Measurements from ENCODE around the gene GPR132. TPM values are rescaled to one million over a fixed set of nuclear protein-coding genes. Genes with fewer than 3 reads are reported as not detected.

Gene GPR132
- total and polyA plus RNA-seq, 2 of the 13 experiments (the other 11 are each of a cell fraction or from before 2014, with no cell fraction given) = not detected

DNA sequence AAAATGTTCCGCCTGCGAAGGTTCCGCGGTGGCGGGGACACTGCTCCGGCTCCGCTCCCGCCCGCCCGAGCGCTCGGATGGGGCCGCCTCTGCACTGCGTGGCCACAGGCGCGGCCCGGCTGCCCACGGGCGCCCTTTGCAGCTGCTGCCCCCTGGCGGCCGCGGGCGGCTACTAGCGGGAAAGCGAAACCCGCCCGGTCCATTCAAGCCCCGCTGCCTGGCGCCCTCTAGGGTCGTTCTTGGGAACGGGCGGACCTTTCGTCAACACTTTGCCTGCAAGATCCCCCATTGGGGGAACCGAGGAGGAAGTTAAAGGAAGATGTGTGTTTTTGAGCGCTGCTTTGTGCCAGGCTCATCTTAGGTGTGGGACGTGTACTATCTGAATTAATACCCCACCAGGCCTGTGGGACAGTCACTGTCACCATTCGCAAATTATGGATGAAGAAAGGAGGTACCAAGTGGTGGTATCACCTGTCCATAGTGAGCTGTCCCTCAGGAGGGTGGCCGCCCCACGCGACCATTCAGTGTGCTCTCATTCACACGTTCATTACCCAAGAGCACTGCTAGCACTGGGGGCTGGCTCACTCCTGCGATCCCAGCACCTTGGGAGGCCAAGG, 19.4 kb downstream of the GPR132 start (continued):
- TF ChIP-seq ZNF776 (CRISPR knock-in tag; IDR thresholded peaks at IDR 0.05) (peak; percentile 50; the same call in 1 of the 2 replicates), ELF3 (CRISPR knock-in tag; IDR thresholded peaks at IDR 0.05) (peak; percentile 67), ZFP36L2 (CRISPR knock-in tag; IDR thresholded peaks at IDR 0.05) (no peak), NCOA1 (CRISPR knock-in tag; IDR thresholded peaks at IDR 0.05) (no peak), IRF2 (CRISPR knock-in tag; IDR thresholded peaks at IDR 0.05) (peak; percentile 58; the same call in 1 of the 2 replicates), FOXK1 (CRISPR knock-in tag; IDR thresholded peaks at IDR 0.05; ENCODE audit: borderline replicate concordance, low read depth) (peak; percentile 41; the same call in 1 of the 2 replicates), NFKB2 (CRISPR knock-in tag; IDR thresholded peaks at IDR 0.05; ENCODE audit: borderline replicate concordance) (peak; percentile 55; the same call in 1 of the 2 replicates), ZNF451 (CRISPR knock-in tag; IDR thresholded peaks at IDR 0.05) (0 out of 2 replicates have a peak, but pooled peaks have one; percentile 32), ZNF160 (CRISPR knock-in tag; IDR thresholded peaks at IDR 0.05) (no peak), PITX1 (CRISPR knock-in tag; IDR thresholded peaks at IDR 0.05) (no peak), ZNF768 (CRISPR knock-in tag; IDR thresholded peaks at IDR 0.05) (peak; percentile 71), HDAC2 (CRISPR knock-in tag; IDR thresholded peaks at IDR 0.05) (0 out of 2 replicates have a peak, but pooled peaks have one; percentile 40), ZEB1 (IDR thresholded peaks at IDR 0.05; ENCODE audit: insufficient replicate concordance, low read depth) (no peak), FOXC1 (CRISPR knock-in tag; IDR thresholded peaks at IDR 0.05; ENCODE audit: borderline replicate concordance) (peak; percentile 74; the same call in 1 of the 2 replicates)
- TF ChIP-seq, protein P1, sequence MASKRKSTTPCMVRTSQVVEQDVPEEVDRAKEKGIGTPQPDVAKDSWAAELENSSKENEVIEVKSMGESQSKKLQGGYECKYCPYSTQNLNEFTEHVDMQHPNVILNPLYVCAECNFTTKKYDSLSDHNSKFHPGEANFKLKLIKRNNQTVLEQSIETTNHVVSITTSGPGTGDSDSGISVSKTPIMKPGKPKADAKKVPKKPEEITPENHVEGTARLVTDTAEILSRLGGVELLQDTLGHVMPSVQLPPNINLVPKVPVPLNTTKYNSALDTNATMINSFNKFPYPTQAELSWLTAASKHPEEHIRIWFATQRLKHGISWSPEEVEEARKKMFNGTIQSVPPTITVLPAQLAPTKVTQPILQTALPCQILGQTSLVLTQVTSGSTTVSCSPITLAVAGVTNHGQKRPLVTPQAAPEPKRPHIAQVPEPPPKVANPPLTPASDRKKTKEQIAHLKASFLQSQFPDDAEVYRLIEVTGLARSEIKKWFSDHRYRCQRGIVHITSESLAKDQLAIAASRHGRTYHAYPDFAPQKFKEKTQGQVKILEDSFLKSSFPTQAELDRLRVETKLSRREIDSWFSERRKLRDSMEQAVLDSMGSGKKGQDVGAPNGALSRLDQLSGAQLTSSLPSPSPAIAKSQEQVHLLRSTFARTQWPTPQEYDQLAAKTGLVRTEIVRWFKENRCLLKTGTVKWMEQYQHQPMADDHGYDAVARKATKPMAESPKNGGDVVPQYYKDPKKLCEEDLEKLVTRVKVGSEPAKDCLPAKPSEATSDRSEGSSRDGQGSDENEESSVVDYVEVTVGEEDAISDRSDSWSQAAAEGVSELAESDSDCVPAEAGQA (IDR thresholded peaks at IDR 0.05; ENCODE audit: low read depth) = no peak
- TF ChIP-seq, protein P1 (CRISPR knock-in tag; IDR thresholded peaks at IDR 0.05; ENCODE audit: borderline replicate concordance) = no peak
- TF ChIP-seq, protein P2, sequence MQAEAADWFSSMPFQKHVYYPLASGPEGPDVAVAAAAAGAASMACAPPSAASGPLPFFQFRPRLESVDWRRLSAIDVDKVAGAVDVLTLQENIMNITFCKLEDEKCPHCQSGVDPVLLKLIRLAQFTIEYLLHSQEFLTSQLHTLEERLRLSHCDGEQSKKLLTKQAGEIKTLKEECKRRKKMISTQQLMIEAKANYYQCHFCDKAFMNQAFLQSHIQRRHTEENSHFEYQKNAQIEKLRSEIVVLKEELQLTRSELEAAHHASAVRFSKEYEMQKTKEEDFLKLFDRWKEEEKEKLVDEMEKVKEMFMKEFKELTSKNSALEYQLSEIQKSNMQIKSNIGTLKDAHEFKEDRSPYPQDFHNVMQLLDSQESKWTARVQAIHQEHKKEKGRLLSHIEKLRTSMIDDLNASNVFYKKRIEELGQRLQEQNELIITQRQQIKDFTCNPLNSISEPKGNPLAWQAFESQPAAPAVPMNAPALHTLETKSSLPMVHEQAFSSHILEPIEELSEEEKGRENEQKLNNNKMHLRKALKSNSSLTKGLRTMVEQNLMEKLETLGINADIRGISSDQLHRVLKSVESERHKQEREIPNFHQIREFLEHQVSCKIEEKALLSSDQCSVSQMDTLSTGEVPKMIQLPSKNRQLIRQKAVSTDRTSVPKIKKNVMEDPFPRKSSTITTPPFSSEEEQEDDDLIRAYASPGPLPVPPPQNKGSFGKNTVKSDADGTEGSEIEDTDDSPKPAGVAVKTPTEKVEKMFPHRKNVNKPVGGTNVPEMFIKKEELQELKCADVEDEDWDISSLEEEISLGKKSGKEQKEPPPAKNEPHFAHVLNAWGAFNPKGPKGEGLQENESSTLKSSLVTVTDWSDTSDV (CRISPR knock-in tag; IDR thresholded peaks at IDR 0.05) = no peak
- TF ChIP-seq, protein P3, sequence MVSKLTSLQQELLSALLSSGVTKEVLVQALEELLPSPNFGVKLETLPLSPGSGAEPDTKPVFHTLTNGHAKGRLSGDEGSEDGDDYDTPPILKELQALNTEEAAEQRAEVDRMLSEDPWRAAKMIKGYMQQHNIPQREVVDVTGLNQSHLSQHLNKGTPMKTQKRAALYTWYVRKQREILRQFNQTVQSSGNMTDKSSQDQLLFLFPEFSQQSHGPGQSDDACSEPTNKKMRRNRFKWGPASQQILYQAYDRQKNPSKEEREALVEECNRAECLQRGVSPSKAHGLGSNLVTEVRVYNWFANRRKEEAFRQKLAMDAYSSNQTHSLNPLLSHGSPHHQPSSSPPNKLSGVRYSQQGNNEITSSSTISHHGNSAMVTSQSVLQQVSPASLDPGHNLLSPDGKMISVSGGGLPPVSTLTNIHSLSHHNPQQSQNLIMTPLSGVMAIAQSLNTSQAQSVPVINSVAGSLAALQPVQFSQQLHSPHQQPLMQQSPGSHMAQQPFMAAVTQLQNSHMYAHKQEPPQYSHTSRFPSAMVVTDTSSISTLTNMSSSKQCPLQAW (CRISPR knock-in tag; IDR thresholded peaks at IDR 0.05) = peak; percentile 73

All from HepG2 (cell line).